PC-9 (cell line): ENCODE measurements around the gene CRYBB1.

Experiments
- CTCF ChIP-seq: fragments of 200-600 bp; sonication (generic); conservative IDR thresholded peaks from 2 replicates; pipeline ENCODE4 v1.6.1; 2017; ENCODE audit warnings: mixed run types, antibody characterized with exemption, mild to moderate bottlenecking, moderate library complexity
- EZH2 ChIP-seq: fragments of 200-600 bp; sonication (generic); IDR thresholded peaks from 2 replicates; pipeline ENCODE4 v1.8.0; 2017; ENCODE audit warnings: antibody characterized with exemption, low read depth

DNA sequence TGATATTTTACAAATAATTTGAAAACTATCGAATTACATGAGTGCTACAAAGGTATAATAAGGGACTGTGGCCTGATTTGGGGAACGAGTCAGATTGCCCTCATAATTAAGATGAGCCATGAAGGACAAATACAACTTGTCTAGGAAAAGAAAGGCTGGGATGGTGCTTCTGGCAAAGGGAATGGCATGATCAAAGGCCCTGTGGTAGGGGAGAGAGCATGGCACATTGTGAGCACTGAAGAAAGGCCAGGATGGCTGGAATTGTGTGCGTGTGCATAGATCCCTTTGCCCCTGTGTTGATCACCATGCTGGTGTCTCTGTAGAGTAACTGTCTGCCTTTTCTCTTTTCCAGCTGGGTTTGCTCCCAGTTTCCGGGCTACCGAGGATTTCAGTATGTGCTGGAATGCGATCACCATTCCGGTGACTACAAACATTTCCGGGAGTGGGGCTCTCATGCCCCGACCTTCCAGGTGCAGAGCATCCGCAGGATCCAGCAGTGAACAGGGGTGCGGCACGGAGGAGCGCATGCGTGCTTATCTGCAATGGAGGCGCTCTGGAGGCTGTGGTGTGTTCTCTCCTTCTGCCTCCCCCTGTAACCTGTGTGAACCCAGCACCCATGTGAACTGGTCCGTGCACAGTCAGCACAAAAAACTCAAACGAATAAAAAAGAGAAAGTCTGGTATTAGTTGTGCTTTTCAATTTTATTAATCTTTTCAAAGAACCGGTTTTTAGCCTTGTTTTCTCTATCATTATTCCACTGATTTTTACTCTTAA is 12.3 kb upstream of the CRYBB1 start:
- TF ChIP-seq CTCF, result no peak
- no peak for TF ChIP-seq EZH2
